Activated CD4-positive, alpha-beta T cell treated with anti-CD3 and anti-CD28 coated beads for 48 hours (primary cell): ENCODE results near the gene TGFBR3.
A peak's percentile ranks its signal among the peaks of the same experiment; 100 is the strongest.

Experiments
- DNase-seq: peaks from one replicate; pipeline ENCODE4 v3.0.0-alpha.2; 2020

Gene TGFBR3

GRCh38 chr1:91819038-91819788 lies 66.7 kb downstream of the TGFBR3 start:
- DNase-seq, result no peak

- no peak for DNase-seq
These were observed 67.3 kb downstream of the TGFBR3 start for GRCh38 chr1:91818713-91818975.

- no peak for DNase-seq
These were observed 68.6 kb downstream of the TGFBR3 start for GRCh38 chr1:91817211-91817905.

GRCh38 chr1:91816031-91816430 lies 69.9 kb downstream of the TGFBR3 start:
- no peak for DNase-seq

- no peak for DNase-seq
These were observed 71.5 kb downstream of the TGFBR3 start for GRCh38 chr1:91814448-91814847.

GRCh38 chr1:91813813-91814212 lies 72.1 kb downstream of the TGFBR3 start:
- no peak for DNase-seq

GRCh38 chr1:91811363-91812025 lies 74.5 kb downstream of the TGFBR3 start:
- no peak for DNase-seq

GRCh38 chr1:91809317-91809716 lies 76.6 kb downstream of the TGFBR3 start:
- DNase-seq, result peak; percentile 15

GRCh38 chr1:91807921-91808620 lies 77.9 kb downstream of the TGFBR3 start:
- no peak for DNase-seq

- DNase-seq, result no peak
These were observed 78.9 kb downstream of the TGFBR3 start for GRCh38 chr1:91806769-91807700.

- DNase-seq, result no peak
These were observed 79.7 kb downstream of the TGFBR3 start for GRCh38 chr1:91806181-91806768.

- peak; percentile 22 for DNase-seq
These were observed 80.6 kb downstream of the TGFBR3 start for GRCh38 chr1:91805311-91805801.

- DNase-seq, result peak; percentile 88
These were observed 81.4 kb downstream of the TGFBR3 start for GRCh38 chr1:91804546-91805023.

- peak; percentile 80 for DNase-seq
These were observed 82.0 kb downstream of the TGFBR3 start for GRCh38 chr1:91803847-91804545.

GRCh38 chr1:91803123-91803522 lies 82.8 kb downstream of the TGFBR3 start:
- no peak for DNase-seq

GRCh38 chr1:91801496-91802115 lies 84.3 kb downstream of the TGFBR3 start:
- no peak for DNase-seq

- DNase-seq, result no peak
These were observed 86.1 kb downstream of the TGFBR3 start for GRCh38 chr1:91799863-91800262.

- no peak for DNase-seq
These were observed 86.8 kb downstream of the TGFBR3 start for GRCh38 chr1:91799159-91799558.

- DNase-seq, result no peak
These were observed 87.2 kb downstream of the TGFBR3 start for GRCh38 chr1:91798740-91799139.

- no peak for DNase-seq
These were observed 87.7 kb downstream of the TGFBR3 start for GRCh38 chr1:91798241-91798648.

GRCh38 chr1:91797164-91797563 lies 88.8 kb downstream of the TGFBR3 start:
- DNase-seq, result no peak
